GM19351 (cell line): Measurements from ENCODE around the gene UCN3.

Source experiments
- ATAC-seq: cut with Tn5 transposase; IDR thresholded peaks from one replicate; pipeline ENCODE4 v1.9.1; 2021; ENCODE audit warnings: mild to moderate bottlenecking, moderate library complexity; ENCODE audit not compliant: unreplicated experiment

The UCN3 gene

GRCh38 chr10:5364890-5365338, at the start of gene UCN3:
Gene UCN3, plus strand, starts transcription at chr10:5364966. Its CDS starts 8,755 bp downstream, at chr10:5373721.
- ATAC-seq: no peak

- ATAC-seq: peak; percentile 57
These were observed 47.1 kb upstream of the UCN3 start for GRCh38 chr10:5317547-5318107.

GRCh38 chr10:5318148-5318547, 46.6 kb upstream of the UCN3 start:
- ATAC-seq: no peak

GRCh38 chr10:5319863-5320262, 44.9 kb upstream of the UCN3 start:
- no peak for ATAC-seq

GRCh38 chr10:5321273-5321672, 43.5 kb upstream of the UCN3 start:
- ATAC-seq: no peak

- no peak for ATAC-seq
These were observed 41.3 kb upstream of the UCN3 start for GRCh38 chr10:5323446-5323845.

- no peak for ATAC-seq
These were observed 39.7 kb upstream of the UCN3 start for GRCh38 chr10:5325076-5325475.

GRCh38 chr10:5334196-5334880, 30.4 kb upstream of the UCN3 start:
- no peak for ATAC-seq

- ATAC-seq: no peak
These were observed 26.8 kb upstream of the UCN3 start for GRCh38 chr10:5338010-5338409.

GRCh38 chr10:5343092-5343491, 21.7 kb upstream of the UCN3 start:
- no peak for ATAC-seq

GRCh38 chr10:5343561-5343960, 21.2 kb upstream of the UCN3 start:
- ATAC-seq: no peak

GRCh38 chr10:5343979-5344378, 20.8 kb upstream of the UCN3 start:
- ATAC-seq: no peak

- ATAC-seq: no peak
These were observed 20.0 kb upstream of the UCN3 start for GRCh38 chr10:5344746-5345145.

- ATAC-seq: no peak
These were observed 17.9 kb upstream of the UCN3 start for GRCh38 chr10:5346881-5347280.

GRCh38 chr10:5349362-5349761, 15.4 kb upstream of the UCN3 start:
- ATAC-seq: no peak

- ATAC-seq: peak; percentile 90
These were observed 10.7 kb upstream of the UCN3 start for GRCh38 chr10:5354068-5354467.

- no peak for ATAC-seq
These were observed 9.0 kb upstream of the UCN3 start for GRCh38 chr10:5355594-5356301.

- no peak for ATAC-seq
These were observed 8.4 kb upstream of the UCN3 start for GRCh38 chr10:5356302-5356763.

- ATAC-seq: no peak
These were observed 4.3 kb upstream of the UCN3 start for GRCh38 chr10:5360318-5360915.

- no peak for ATAC-seq
These were observed 2.8 kb upstream of the UCN3 start for GRCh38 chr10:5361966-5362365.

GRCh38 chr10:5362873-5363272, 1.9 kb upstream of the UCN3 start:
- ATAC-seq: no peak

- ATAC-seq: no peak
These were observed 392 bp upstream of the UCN3 start for GRCh38 chr10:5364374-5364773.
